Measurements from ENCODE around the gene IDH3A.

The IDH3A gene

DNA sequence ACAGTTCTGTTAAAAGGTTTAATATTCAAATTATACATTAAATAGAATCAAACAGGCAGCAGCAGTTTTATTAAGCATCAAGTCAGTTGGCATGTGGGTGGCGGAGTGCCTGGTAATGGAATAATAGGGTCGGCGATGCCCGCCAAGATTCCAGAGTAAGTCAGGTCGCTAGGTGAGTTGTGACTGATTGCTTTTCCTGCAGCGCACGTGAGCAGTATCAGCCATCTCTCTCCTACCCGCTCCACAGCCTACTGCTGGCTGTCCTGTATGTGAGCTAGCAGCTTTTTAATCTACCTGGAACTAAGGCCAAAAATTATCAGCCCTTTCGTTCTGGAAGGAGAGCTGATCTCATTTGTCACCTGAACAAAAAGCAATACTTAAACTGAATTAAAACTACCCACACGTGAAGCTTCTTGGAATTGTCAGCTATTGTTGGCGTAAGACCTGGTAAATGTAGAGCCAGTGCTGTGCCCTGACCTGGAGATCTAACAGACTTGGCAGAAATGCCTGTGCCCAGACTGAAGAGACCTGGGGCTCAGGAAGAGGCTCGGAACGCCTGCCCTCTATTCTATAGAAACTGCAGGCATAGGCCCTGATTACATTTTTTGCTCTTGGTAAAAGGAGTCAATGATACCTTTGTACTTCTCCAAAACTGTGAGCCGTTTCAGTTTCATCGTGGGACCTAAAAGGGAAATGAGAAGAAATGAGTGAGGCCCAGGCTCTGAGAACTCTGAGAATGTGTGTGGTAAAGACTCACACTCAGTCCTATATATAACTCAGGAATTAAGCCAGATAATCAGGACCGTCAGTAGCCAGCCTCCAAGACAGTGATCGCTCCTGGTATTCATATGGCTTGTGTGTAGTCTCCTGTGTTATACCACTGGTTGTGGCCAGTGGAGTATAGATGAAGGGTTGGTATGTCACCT lies 21.9 kb downstream of the IDH3A start:
- DNase-seq, result no peak

DNA sequence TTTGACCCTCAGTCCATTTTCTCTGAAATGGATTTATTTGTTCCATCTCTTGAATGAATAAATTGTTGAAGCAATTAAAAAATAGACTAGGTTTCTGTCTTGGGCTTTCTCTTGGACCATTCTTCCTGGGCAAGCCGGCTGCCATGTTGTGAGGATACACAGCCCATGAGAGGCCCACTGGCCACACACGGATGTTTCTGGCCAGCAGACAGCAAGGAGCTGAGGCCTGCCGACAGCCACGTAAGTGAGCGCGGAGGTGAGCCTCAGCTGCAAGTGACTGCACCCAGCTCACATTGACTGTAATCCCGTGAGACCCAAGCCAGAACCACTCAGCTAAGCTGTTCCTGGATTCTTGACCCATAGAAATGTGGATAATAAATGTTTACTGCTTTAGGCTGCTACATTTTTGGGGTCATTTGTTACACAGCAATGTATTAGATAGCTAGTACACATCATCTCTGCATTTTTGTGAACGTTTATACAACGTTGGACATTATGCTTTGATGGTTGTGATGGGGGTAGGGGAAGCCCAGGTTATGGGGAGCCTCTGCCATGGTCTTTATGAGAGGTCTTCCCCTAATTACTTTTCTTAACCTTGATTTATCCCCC lies 22.8 kb downstream of the IDH3A start:
- no peak for DNase-seq

DNA sequence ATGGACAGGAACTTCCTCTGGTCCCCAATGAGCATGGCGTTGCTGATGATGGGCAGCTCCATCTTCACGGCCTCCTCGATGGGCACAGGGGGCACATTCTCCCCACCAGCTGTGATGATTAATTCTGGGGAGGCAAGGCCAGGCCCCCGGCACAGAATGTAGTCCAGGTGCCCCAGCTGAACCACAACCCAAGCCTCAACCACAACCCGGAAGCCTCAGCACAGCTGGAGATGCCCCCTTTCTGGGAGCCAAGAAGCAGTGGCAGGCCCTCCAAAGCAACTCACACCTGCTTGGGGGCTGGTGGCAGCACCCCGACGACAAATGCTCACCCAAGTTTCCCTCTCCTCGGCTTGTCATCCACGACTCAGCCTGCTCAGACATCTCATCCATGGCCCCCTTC lies 25.2 kb downstream of the IDH3A start:
- DNase-seq, result no peak

DNA sequence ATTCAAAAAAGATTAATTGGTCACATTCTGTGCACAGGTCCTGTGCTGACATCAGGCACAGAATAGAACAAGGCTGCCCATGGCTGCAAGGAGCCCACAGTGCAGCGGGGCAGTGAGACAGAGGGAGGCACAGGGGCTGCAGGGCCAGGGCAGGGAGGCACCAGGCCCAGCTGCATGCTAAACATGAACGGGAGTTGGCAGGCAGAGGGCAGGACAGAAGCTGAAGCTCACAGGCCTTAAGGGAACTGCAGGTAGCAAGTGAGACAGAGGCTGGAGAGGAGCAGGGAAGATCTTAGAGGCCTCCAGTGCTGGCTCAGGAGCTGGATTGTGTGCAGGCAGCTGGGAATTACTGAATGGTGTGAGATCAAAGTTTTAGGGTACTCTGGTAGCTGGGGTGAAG lies 26.2 kb downstream of the IDH3A start:
- no peak for DNase-seq

DNA sequence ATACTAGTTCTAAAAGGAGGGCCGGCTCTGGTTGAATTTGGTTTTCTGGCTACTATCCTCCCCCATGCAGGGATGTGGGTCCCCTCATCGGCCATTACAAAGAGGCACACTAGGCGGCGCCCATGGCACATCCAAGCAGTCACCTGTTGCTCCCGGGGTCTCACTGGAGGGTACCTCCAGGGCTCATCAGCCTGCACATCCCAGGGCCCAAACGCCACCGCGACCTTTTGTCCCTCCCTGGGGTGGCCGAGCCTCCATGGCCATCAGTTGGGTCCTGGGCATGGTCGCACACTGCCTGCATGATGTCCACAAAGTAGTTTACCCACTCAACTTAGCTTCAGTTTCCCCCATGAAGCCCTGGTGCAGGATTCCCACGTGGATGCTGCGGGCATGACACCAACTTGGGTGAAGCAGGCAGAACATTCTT lies 28.3 kb downstream of the IDH3A start:
- no peak for DNase-seq

DNA sequence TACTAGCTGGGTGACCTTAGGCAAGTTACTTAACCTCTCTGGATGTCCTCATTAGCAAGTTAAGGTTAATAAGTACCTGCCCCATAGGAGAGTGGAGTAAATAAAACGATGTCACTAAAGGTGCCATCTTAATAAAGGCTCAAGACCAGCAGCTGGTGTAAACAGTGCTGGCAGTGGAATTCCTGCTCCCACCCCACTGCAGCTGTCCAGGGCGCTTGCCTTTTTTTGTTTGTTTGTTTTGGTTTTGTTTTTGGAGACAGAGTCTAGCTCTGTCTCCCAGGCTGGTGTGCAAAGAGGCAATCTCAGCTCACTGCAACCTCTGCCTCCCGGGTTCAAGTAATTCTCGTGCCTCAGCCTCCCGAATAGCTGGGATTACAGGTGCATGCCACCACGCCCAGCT lies 28.9 kb downstream of the IDH3A start:
- DNase-seq, result no peak

DNA sequence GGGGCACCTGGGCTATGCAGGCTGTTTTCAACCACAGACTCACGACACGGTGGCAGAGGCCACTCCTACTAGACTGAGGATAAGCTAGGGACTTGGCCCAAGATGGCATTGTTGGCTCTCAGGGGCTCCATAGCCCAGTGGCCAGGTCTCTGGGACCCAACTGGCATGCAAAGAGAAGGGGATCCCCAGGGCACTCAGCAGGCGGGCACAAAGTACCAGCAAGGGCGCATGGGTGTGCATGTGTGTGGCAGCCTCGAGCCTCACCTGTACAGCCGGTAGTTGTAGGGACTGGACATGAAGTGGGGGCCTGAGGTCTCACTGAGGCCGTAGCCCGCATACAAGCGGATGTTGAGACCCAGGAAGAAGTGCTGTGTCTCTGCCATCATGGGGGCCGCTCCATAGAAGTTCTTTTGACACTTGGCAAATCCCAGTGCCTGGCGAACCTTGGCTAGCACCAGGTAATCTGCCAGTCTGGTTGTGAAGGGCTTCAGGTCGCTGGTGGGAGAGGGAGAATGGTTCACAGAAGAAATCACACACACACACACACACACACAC lies 30.2 kb downstream of the IDH3A start:
- DNase-seq, result no peak

DNA sequence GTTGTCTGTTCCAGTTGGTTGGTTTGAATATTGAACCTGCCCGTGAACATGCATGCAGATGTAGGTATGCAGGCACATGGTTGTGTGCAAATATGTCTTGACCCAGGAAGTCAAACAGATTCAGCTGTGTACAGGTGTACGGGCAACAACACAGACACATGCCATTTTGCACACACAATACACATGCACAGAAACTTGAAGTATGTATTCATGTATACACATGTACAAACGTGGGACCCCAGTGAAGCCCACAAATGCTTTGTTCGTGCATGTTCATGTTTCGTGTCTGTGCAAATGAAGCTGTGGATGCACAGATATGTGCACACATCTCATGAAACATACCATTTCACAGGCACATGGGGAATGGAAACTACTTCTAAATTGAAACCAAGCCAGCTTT lies 30.7 kb downstream of the IDH3A start:
- no peak for DNase-seq

DNA sequence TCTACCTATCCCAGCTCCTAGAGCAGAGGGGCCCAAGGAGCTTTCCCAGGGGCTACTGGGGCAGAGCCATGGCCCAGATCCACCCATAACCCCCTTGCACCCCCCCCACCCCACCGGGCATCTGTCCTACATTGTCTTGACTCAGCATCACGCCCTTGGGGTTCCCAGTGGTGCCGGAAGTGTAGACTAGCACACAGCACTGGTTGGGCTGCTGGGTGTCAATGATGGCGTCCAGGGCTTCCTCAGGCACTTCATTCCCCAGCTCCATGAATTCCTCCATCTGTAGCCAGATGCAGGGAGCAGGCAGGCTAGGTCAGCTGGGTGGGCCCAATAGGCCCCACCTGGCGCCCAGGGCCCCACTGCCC lies 33.2 kb downstream of the IDH3A start:
- DNase-seq, result no peak

DNA sequence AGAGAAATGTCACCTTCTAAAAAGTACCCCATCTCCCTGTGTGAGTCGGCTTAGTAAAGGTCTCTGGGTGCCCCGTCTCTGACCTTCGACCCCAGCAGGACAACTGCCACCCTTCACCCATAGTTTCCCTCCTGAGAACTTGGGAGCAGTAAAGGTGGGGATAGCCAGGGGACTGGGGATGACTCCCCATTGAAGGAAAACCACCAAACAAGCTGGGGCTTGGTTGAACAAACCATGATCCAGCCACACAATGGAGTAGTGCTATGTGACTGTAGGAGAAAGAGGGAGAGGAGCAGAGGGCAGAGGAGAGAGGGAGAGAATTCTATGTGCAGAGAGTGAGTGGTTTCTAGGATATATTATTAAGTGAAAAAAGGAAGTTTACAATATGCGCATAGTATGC lies 33.7 kb downstream of the IDH3A start:
- DNase-seq, result no peak

DNA sequence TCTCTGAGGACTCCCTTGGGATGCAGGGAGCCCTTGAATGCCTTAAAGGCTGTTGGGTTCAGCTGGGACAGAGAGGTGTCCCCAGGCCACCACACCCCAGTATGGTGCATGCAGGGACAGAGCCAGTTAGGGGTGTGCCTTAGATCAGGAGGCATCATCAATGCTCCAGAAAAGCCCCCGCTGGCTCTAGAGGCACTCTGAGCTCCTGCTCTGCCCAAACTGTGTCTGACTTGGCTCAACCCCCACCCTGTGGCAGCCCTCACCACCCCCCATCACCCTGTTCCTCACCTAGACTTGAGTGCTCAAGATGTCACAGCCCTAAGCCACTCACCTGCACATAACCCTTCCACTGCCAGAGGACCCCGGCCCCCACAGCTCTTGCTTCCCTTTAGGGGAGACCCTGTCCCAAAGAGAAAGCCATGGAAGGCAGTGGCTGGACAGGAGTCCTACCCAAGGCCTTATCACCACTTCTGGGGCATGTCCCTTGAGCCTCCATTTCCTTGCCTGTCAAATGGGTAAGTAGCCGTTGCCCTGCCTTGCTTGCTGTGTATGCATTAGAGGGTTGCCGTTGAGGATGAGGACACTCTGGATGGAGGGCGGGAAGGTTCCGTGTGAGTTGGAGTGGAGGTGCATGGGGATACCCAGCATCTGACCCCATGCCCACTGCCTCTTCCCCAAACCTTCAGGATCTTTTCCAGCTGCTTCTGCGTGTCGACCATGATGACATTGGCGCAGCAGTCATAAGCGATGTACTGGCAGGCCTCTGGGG lies 43.8 kb downstream of the IDH3A start:
- DNase-seq, result no peak

DNA sequence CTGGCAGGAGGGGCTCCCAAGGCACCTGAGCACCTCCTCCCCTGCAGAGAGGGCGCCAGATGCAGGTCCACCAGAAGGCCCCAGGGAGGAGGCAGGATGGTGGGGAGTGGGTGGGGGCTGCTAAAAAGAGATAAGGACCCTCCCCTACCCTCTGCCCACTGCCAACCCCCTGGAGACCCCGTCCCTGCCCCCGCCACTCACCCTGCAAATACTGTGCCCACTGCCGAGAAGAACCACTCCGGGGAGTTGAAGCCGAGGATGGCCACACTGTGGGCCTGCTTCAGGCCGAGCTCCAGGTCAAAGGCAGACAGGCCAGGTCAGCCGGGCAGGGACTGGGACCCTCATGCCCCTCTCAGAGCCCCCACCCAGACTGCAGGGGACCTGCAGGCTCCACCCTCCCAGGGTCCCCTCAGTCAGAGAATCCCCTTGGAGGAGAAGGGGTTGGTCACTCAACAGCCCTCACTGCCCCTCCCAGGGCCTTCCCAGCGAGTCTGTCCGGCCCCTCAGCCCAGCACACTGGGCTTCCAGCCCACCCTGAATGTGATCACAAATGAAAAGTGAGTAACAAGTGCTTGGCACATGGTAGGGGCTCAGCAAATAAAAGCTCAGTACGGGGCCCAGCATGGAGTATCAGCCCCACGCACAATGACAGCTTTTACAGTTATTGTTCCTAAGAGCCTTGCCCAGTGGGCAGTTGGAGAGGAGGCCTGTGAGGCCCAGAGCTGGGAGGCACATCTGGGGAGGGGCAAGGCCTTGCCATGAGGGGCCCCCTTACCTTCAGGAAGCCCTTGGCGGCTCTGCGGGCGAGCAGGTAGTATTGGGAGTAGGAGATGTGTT lies 44.8 kb downstream of the IDH3A start:
- DNase-seq, result no peak

DNA sequence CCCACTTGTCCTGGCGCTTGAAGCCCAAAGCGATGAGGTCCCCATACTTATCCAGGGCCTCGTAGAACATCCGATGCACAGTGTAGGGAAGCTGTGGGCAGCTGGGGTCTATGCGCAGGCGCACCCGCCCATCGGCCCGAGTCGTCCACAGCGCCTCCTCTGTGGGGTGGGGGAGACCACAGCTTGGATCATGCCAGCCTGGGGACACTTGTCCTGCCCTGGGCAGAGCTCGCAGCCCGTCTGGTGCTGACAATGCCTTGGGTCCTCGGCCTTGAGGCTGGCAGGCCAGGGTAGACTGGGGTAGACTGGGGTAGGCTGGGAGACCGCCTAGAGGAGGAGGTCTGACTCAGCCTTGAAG lies 45.4 kb downstream of the IDH3A start:
- no peak for DNase-seq

DNA sequence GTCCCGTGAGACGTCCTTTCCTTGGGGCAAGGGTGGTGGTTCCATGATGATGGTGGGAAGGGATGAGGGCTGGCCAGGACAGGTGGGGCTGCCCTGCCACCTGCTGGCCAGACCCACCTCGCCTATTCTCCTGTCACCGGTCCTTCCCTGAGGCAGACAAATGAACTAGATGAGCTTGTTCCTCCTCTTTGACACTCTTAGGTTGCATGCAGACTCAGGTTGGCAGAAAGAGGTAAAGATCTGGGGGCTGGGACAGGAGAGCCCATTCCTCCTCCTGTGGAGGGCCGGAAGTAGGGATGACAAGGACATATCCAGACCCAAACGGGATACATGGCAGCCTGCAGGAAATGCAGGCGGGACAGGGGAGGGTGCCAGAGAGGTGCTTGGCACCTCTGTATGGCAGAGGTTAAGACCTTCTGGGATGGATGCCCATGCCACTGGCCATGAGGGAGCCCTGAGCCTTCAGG lies 46.6 kb downstream of the IDH3A start:
- DNase-seq, result peak; percentile 5

DNA sequence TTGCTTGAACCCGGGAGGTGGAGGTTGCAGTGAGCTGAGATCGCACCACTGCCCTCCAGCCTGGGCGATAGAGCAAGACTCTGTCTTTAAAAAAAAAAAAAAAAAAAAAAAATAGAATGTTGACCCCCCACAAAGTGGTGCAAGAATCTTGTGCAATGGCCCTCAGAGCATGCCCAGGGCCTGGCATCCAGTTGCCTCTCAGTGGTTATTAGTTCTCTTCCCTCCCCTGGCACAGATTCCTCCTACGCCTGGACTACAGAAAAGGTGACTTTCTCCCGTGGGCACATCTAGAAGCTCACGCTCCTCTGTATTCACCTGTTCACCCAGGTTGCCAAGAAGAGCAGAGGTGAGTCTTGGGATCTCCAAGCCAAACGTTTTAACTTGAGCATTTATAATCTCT lies 48.5 kb downstream of the IDH3A start:
- no peak for DNase-seq

DNA sequence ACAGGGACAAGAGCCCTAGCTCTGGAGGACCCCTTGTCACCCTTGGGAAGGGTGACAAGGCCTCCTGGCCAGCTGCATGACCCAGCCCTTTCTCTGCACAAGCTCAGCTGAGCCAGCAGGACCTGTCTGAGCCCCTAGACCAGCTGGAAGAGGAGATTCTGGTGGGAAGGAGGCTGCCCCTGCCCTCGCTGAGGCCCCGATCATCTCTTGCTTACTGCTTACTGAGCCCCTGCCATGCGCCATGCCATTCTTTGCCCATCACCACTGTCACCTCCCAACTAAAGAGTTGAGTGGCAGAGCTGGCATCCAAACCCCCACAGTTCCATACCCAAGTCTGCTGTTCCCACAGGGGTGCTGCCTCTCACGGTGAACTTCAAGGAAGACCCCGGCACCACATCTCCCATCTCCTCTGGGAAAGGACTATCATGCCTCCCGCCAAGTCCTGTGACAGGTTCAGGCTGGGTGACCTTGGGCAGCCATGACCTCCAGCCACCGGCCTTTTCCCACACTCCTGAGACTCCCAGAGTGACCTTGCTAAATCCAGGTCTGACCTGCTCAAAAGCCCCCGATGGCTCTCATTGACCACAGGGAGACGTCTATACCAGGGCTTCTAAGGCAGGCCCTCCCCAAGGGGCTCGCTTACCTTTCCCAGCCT lies 51.2 kb downstream of the IDH3A start:
- DNase-seq, result no peak

DNA sequence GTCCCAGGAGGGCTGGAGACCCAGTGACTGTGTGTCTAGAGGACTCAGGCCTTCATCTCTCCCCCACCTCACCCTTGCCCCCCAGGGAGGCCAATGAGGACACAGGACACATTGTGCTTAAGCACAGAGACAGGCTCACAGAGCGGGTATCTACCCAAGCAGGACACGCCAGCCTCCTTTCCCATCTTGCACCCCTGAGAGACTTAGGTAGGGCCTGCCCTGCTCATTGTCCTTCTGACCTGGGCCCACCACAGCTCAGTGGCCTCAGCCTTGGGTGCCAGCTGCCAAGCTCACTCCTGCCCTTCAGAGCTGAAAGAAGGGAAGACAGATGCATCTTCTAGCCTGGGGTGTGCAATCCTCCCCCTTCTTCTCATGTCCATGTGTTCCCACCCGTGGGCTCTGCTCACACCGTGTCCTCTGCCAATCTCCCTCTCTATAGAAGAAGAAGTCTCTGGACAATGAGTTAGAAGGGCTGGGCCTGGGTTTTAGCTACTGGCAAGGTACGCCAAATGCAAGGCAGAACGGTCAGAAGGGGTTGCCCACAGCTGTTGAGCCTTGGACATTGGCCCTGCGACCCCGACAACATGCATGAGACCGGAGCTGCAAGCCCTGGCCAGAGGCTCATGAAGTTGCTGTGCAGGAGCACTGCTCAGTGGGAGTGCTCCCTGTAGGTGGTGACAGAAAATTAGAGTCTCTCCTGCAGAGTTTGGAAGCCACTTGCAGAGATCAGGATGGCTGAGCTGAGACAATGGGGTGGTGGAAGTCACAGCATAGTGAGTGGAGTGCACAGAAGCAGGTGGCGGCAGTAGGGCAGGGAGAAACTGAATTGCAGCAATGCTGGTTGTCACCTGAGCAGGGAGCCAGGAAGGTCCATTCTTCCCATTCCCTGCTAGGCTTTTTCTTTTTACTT lies 52.4 kb downstream of the IDH3A start:
- DNase-seq, result no peak

DNA sequence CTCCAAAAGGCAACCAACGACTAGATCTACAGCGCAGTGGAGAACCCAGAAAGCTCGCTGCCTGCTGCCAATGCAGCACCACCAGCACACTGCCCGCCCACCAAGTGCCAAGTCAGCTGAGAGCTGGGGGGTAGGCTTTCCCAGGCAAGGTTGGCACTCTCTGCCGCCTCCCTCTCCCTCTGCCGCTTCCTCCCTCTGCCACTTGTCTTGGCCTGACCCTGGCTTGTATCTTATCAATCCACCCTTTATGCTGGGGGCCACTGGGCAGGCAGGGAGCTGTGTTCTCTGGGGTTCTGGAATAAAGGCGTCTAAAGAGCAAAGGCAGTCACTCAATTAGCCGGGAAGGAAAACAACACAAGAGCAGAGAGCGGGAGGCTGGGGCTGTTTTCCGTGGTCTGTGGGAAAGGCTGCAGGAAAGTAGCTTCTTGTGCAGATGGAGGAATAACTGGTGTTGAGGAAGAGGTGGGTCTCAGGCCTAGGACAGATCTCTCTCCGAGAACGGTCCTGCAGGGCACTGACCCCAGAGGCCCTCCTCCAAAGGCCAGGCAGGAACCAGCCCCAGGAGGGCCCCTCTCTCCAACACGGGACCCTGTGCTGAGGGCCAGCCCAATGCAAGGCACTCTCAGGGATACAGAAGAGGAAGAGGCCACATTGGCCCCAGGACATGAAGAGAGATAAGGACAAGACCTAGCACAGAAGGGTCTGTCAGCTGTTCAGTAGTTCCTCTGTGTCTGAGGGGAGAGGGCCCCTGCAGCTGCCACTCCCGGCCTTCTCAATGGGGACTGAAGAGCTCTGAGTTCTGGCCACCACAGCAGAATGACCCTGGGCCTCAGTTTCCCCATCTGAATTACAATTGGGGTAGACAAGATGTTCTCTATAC lies 54.4 kb downstream of the IDH3A start:
- DNase-seq, result no peak

DNA sequence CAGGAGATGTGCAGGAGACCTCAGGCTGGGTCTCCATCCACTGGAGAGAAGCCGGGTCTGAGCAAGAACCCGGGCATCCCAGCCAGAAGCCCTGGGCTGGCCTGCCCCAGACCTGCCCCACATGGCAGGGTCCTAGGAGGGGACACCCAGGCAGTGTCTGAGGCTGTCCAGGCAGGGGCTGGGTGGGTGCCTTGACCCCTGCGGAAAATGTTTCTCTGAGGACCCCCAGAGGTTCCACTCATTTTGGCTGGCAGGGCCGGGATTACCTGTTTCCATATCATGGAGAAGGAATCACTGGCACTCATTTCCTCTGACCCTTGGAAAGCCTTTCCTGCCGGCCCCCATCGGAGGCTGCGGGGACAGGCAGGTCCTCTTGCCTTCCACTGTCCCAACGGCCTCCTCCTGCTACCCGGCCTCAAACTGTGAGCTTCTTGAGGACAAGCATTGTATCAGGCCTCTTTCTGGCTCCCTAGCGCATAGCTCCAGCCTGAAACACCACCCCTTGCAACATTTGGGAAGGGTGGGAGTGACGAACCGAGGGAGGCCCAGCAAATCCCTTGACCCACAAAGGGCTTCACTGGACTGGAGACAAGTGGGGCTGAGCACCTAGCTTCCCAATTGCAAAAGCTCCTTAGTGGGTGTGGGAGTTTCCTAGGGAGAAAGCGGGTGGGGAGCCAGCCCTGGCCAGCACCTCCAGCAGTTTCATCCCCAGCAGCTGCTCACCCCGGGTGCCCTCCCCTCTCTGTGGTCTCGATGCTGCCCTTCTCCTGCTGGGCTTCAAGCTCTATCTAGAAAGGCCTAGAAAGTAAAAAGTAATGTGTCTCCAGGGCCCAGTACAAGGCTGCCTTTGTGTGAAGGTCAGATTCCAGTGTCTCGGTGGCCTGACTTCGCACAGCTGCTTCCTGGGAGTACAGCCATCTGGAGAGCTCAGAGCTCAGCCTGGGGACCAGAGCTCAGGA lies 55.5 kb downstream of the IDH3A start:
- DNase-seq, result no peak

Data from DMS79 treated with DMSO at 0.1 percent for 48 hours (cell line).